NCI-H526 (cell line): ENCODE measurements around the gene PLD4.
A peak's percentile ranks its signal among the peaks of the same experiment; 100 is the strongest.

ENCODE experiments used
- DNase-seq, 2 experiments: peaks; one replicate each; lab custom pipeline; 2025; lab: John Stamatoyannopoulos, UW

PLD4 gene

GRCh38 chr14:104974665-104975390 is 50.1 kb downstream of the PLD4 start:
- no peak for DNase-seq

- no peak for DNase-seq
Measured at GRCh38 chr14:104975481-104976197, 51.0 kb downstream of the PLD4 start.

GRCh38 chr14:104976198-104977007 is 51.7 kb downstream of the PLD4 start:
- peak; percentile 71 to 91 for DNase-seq

- peak in 1 of 2 experiments; percentile 45 for DNase-seq
Measured at GRCh38 chr14:104977008-104977680, 52.5 kb downstream of the PLD4 start.

DNA sequence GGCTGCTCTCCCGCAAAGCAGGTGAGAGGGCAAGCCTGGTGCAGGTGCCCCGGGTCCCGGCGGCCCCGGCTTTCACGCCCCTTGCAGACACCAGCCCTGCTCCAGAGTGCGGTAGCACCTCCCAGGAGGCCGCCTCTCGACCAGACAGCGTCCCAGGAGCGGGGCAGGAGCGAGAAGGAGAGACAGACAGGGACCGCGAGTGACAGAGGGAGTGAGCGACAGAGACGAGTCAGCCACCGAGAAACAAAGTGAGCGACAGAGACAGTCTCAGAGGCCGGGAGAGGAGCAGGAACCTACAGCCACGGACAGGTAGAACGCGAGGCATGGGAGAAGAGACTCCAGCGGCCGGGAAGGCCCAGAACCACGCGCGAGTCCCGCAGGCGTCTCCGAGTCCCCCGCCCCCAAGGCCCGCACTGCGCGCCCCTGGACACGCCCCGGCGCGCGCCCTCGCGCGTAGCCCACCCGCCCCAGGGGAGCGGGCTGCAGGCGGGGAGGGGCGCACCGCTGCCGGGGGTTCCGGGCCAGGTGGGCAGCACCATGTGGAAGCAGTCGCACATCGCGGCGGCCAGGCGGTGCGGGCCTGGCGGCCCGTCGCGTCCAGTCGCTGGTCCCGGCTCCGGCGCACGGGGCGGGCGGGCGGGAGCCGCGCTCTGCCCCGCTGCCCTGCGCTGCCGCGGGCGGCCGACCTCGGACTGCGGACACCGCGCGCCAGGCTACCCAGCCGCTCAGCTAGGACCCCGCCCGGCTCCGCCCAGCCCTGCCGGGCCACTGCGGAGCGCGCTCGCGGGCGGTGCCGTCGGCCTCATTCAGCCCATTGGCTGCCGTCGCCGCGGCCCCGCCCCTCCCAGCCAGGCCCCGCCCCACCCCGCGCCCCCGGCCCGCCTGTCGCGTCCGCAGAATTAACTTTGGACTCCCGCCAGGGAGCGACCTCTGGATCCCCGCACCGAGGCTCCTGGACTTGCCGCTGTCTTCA is 53.3 kb downstream of the PLD4 start, which contains the start of gene AHNAK2:
Gene AHNAK2 (minus strand): TSS at position 694 of the 973 bp plus-strand sequence. CDS start 137 bp downstream, at position 557.
- DNase-seq = peak; percentile 21 to 93

- DNase-seq = peak in 1 of 2 experiments; percentile 45
Measured at GRCh38 chr14:104978746-104979691, 54.3 kb downstream of the PLD4 start.

- peak in 1 of 2 experiments; percentile 39 for DNase-seq
Measured at GRCh38 chr14:104979758-104980610, 55.3 kb downstream of the PLD4 start.

DNA sequence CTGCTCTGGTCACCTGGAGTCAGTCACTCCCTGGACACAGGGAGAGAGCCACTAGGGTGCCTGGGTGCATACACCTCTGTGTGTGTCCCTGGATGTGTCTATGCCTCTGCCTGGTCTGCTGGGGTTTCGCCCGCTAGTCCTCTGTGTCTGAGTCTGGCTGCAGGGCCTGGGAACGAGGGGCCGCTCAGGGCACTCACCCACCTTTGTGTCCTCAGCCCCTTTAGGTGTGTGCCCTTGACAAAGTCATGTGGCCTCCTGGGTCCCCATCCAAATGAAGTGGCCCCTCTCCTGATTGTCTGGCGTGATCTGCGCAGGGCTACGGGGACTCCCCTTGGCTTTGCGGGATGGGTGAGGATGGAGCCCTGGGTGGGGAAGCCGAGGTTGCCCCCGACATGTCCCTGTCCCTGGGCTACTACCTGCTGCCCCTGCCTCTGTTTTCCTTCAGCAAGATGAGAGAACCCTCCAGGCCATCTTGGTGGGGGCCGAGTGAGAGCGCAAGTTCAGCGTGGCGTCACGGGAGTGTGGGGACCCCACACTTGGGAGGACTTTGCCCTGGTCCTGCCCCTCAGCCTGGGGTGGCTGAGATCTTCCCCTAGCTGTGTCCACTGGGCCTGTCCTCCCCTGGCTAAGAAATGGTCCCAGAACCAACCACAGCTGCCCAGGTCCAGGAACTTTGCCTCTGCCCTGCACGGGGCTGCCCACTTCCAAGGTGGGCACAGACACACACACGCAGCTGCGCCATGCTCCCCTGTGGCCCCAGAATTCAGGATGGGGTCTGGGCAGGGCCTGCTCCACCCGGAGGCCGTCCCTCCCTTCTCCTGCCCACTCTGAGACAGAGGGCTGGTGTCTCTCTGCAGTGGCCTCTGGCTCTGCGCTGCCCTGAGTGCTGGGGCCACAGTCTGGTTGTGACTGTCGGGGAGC is 56.2 kb downstream of the PLD4 start:
- no peak for DNase-seq

DNA sequence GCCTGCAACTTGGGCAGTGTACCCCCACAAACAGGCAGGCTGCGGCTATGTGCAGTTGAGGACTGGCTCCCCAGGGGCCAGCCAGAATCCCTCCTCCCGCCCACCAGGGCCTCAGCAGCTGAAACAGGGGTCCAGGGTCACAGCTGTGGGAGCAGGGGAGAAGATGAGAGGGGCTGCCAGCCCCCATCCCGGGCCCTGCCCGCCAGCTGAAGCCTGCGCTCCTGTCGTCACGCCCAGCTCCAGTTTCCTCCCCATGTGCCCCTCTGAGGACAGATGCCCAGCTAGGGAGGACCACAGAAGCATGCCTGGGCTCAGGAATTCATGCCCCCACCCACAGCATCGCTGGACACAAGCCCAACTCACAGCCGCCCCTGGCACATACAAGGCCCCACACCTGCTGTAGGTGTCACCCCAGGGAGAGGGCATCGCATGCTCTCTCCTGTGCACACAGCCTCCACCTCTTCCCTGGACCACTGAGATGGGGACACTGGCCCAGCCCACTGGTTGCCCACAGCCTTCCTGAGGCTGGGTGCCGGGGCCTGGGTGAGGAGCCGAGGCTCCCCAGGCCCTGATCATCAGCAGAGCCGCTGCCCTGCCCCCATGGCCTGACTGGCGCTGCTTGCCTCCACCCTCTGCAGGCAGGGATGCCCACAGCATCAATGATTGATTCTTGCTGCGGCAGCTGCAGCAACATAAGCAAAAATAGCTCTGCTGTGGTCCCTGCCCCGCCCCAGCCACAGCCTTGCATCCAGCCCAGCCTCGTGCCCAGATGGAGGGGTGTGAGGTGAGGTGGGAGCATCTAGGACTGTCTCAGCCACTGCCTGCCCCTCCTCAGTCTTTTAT is 57.2 kb downstream of the PLD4 start:
- DNase-seq = no peak

DNA sequence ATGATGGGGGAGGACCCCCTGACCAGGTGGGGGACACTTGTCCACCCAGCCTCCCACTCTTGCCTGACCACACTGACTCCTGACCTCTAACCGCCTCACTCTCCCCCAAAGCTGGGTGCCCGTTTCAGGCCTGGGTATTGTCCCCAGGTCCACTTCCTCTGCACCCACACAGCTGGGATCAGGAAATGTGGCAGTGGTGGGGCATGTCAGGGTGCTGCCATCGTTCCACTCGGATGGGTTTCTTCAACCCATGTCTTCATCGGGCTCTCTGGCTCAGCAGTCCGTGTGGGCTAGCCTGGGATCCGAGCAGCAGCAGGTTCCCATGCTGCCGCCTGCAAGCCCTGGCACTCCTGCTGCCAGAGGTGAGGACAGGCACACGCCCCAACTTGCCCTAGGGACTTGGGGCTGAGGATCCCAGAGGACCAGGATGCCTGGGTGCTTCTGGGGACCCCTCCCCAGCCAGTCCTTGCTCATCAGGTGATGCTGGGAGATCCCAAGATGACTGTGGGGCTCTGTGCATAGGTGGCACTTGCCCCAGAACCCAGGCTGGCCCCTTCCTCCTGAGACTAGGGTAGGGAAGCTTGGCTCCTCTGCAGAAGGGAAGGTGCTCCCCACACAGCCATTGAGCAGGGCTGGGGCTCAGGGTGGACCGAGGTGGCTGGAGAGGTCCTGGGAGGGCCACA is 58.0 kb downstream of the PLD4 start:
- no peak for DNase-seq
